ENCODE data around the gene MLLT3.

DNA sequence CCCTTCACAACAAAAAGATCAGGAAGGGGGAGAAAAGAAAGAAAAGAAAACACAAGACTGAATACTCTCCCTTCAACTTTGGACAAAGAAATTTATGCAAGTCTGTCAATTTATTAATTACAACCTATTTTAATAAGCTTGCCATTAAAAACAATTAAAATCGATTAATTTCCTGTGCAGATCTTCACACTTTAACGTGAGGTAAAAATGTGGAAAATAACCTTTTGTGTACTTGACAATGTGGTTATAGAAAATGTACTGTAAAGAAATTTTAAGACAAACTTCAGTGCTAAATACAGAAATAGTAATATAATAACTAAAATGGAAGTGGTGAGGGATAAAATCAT is 2.7 kb upstream of the MLLT3 start:
- TF ChIP-seq, protein P1, sequence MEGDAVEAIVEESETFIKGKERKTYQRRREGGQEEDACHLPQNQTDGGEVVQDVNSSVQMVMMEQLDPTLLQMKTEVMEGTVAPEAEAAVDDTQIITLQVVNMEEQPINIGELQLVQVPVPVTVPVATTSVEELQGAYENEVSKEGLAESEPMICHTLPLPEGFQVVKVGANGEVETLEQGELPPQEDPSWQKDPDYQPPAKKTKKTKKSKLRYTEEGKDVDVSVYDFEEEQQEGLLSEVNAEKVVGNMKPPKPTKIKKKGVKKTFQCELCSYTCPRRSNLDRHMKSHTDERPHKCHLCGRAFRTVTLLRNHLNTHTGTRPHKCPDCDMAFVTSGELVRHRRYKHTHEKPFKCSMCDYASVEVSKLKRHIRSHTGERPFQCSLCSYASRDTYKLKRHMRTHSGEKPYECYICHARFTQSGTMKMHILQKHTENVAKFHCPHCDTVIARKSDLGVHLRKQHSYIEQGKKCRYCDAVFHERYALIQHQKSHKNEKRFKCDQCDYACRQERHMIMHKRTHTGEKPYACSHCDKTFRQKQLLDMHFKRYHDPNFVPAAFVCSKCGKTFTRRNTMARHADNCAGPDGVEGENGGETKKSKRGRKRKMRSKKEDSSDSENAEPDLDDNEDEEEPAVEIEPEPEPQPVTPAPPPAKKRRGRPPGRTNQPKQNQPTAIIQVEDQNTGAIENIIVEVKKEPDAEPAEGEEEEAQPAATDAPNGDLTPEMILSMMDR (conservative IDR thresholded peaks at IDR 0.05 in 1 of 2, IDR thresholded peaks at IDR 0.05 in 1 of 2; ENCODE audit: extremely low read depth in 1 of 2, insufficient read depth in 1 of 2, low read depth in 1 of 2, low read length in 2 of 2) = no peak
- no peak for TF ChIP-seq EZH2 (IDR thresholded peaks at IDR 0.05; ENCODE audit: borderline replicate concordance, low read length)

All from mammary epithelial cell (primary cell).